Hepatocyte (in vitro differentiated cells): ENCODE data around the gene VN1R5.

Experiments used
- EZH2 ChIP-seq: fragments of 200-600 bp; sonication (generic); IDR thresholded peaks from 2 replicates; pipeline ENCODE4 v1.6.1; 2016; ENCODE audit warnings: antibody characterized with exemption, mild to moderate bottlenecking, borderline replicate concordance
- EZH2phosphoT487 ChIP-seq: fragments of 200-600 bp; sonication (generic); IDR thresholded peaks from one replicate; pipeline ENCODE4 v1.6.1; 2018; ENCODE audit warnings: antibody characterized with exemption, mild to moderate bottlenecking, low read depth, moderate library complexity; ENCODE audit not compliant: unreplicated experiment, severe bottlenecking
- TF ChIP-seq, protein P1 (sequence below): fragments of 200-600 bp; sonication (generic); IDR thresholded peaks from 2 replicates; pipeline ENCODE4 v1.5.1; 2016; ENCODE audit warnings: antibody characterized with exemption, mild to moderate bottlenecking; ENCODE audit not compliant: poor library complexity

DNA sequence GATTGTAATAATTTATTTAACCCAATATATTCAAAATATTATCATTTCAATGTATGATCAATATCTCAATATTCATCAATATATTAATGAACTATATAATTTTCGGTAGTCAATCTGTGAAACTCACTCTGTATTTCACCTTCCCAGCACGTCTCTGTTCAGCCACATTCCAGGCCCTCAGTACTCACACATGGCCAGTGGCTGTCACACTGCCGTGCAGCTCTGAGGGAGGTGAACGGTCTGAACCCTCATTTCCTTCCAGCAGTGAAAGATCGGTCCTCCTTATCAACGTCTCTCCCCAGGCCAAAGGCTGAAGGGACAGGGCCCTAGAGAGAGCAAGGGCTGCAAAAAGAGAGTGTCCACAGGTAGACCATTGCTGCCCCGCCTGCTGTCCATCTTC, 44.5 kb upstream of the VN1R5 start:
- TF ChIP-seq, protein P1, sequence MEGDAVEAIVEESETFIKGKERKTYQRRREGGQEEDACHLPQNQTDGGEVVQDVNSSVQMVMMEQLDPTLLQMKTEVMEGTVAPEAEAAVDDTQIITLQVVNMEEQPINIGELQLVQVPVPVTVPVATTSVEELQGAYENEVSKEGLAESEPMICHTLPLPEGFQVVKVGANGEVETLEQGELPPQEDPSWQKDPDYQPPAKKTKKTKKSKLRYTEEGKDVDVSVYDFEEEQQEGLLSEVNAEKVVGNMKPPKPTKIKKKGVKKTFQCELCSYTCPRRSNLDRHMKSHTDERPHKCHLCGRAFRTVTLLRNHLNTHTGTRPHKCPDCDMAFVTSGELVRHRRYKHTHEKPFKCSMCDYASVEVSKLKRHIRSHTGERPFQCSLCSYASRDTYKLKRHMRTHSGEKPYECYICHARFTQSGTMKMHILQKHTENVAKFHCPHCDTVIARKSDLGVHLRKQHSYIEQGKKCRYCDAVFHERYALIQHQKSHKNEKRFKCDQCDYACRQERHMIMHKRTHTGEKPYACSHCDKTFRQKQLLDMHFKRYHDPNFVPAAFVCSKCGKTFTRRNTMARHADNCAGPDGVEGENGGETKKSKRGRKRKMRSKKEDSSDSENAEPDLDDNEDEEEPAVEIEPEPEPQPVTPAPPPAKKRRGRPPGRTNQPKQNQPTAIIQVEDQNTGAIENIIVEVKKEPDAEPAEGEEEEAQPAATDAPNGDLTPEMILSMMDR = no peak
- TF ChIP-seq EZH2 (no peak), EZH2phosphoT487 (no peak)
